ENCODE measurements around the gene ZBTB32. TPM values are rescaled to one million over a fixed set of nuclear protein-coding genes. Genes with fewer than 3 reads are reported as not detected.
A peak's percentile ranks its signal among the peaks of the same experiment; 100 is the strongest.

Gene ZBTB32
- polyA plus RNA-seq, 1 donor = 0.15 TPM

- DNase-seq = no peak
Observed at GRCh38 chr19:35753634-35754369, 49.4 kb downstream of the ZBTB32 start.

- DNase-seq = no peak
Observed at GRCh38 chr19:35754370-35755130, 50.2 kb downstream of the ZBTB32 start.

- DNase-seq = no peak
Observed at GRCh38 chr19:35755131-35755549, 50.8 kb downstream of the ZBTB32 start.

GRCh38 chr19:35755550-35756376 lies 51.4 kb downstream of the ZBTB32 start:
- DNase-seq = peak; percentile 88

GRCh38 chr19:35756377-35757230 lies 52.2 kb downstream of the ZBTB32 start, which contains the start of gene HSPB6:
Gene HSPB6 (minus strand): TSS chr19:35757029. CDS start chr19:35757008, 21 bp downstream.
- DNase-seq = peak; percentile 77

DNA sequence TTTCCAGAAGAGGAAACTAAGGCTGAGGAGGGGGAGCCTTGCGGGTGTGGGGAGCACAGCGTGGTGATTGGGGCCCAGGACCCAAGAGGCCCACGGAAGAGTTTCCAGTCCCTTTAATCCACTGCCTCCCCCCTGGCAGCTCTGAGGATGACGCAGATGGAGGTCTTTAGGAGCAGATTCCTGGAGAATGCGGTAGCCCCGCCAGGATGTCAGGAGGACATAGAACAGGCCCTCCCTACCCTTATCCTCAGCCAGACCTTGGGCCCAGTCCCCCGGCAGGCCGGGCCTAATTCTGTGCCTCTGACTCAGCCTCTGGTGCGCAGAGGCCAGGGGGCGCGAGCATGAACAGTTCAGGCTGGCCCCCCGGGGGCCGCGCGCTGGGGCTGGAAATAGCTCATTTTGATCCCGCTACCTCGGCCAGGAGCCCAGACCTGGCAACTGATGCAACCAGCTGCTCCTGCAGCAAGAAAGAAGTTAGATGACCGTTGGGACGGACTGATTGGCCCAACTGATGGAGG lies 52.9 kb downstream of the ZBTB32 start:
- DNase-seq = peak; percentile 95

DNA sequence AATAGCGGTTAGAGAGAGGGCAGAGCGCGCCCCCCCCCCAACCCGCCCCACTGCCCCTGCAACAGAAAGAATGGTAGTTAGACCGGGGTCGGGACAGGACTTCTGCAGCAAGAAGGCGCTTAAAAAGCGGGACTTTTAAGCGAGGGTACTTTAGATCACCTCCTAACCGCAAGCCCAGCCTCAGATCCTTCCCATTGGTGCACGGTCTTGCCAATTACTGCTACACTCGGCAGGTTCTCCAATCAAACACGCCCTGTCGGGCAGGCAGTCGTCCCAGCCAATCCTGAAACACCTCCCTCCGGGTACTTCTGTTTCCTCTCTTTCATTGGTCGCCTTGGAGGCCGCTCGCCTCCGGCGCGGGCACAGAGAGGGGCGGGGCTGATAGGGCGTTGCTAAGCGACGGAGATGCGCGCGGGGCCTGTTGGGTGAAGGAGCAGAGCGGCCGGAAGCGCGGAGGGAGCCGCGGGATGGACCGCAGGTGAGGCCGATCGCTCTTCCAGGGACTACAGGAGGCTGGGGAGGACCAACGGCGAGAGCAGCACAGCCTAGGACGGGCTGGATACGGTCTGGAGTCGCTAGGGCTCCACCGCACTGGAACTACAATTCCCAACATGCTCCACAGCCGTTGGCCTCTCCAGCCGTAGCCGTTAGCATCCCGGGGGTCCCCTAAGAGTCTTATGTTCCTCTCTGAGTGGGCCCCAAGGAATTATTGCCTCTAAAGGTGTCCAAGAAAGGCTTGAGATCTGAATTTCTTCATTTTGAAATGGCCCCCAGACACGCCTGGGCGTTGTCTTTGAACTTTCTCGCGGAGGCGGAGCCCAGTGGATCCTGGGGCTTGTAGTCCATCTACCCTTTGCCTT lies 53.6 kb downstream of the ZBTB32 start, which contains the start of gene PROSER3:
PROSER3 (plus strand) TSS at position 428 of the 860 bp plus-strand sequence; CDS start at position 468, 40 bp downstream.
- peak; percentile 98 for DNase-seq

DNA sequence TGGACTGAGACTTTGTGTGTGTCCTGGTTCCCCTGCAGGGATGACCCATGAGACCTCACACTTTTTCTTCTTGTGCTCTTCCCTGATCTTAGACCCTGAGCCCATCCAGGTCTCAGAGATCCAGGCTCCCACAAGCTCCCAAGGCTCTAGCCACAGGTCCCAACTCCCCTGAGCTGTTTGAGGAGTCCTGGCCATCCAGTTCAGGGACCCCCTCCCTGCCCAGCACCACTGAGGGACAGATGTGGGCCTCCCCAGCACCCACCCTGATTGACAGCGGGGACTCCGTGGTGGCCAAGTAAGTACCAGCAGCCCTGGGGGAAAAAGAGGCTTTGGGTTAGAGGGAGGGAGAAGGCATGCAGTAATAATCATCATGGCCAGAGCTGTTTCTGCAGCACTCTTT lies 55.3 kb downstream of the ZBTB32 start:
- no peak for DNase-seq

DNA sequence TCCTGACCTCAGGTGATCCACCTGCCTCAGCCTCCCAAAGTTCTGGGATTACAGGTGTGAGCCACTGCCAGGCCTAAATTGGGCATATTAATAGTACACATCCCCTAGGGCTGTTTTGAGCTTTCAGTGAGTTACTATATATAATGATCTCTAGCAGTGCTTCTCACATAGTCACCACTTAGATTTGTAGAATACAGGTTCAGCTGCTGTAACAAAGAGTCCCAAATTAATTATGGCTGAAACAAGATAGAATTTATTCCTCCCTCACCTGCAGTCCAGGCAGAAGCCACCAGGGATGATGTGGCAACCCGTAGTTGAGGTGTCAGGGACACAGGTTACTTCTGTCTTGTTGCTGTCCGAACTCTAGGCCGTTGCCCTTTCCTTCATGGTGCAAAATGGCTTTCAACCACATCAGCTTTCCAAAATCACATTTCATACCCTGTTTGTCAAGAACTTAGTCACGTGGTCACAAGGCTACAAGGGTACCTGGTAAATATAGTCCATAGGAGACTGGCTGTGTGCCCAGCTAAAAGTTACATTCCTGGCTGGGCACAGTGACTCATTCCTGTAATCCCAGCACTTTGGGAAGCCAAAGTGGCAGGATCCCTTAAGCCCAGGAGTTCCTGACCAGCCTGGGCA lies 56.5 kb downstream of the ZBTB32 start:
- no peak for DNase-seq

- no peak for DNase-seq
Observed at GRCh38 chr19:35764432-35765315, 60.3 kb downstream of the ZBTB32 start.

Other genes starting within 250 kb of the ZBTB32 start
- 6.6 TPM for gene KRTDAP, start 214.1 kb upstream of the ZBTB32 start, polyA plus RNA-seq (ENCODE audit: insufficient read length)
- 4.2 TPM for gene DMKN, start 190.9 kb upstream of the ZBTB32 start, polyA plus RNA-seq (ENCODE audit: insufficient read length)
- 0.74 TPM for gene SBSN, start 176.2 kb upstream of the ZBTB32 start, polyA plus RNA-seq (ENCODE audit: insufficient read length)
- gene GAPDHS, start 171.1 kb upstream of the ZBTB32 start, polyA plus RNA-seq (ENCODE audit: insufficient read length) = not detected
- 48.9 TPM for gene TMEM147, start 158.9 kb upstream of the ZBTB32 start, polyA plus RNA-seq (ENCODE audit: insufficient read length)
- not detected for gene ATP4A, start 140.9 kb upstream of the ZBTB32 start, polyA plus RNA-seq (ENCODE audit: insufficient read length)
- not detected for gene PMIS2, start 118.4 kb upstream of the ZBTB32 start, polyA plus RNA-seq (ENCODE audit: insufficient read length)
- 13.7 TPM for gene HAUS5, start 91.8 kb upstream of the ZBTB32 start, polyA plus RNA-seq (ENCODE audit: insufficient read length)
- 50.1 TPM for gene RBM42, start 75.5 kb upstream of the ZBTB32 start, polyA plus RNA-seq (ENCODE audit: insufficient read length)
- gene ETV2, start 62.8 kb upstream of the ZBTB32 start, polyA plus RNA-seq (ENCODE audit: insufficient read length) = 3.4 TPM
- 256 TPM for gene COX6B1, start 56.2 kb upstream of the ZBTB32 start, polyA plus RNA-seq (ENCODE audit: insufficient read length)
- 0.32 TPM for gene UPK1A, start 38.0 kb upstream of the ZBTB32 start, polyA plus RNA-seq (ENCODE audit: insufficient read length)
- 24.6 TPM for gene KMT2B, start 13.4 kb downstream of the ZBTB32 start, polyA plus RNA-seq (ENCODE audit: insufficient read length)
- 6.2 TPM for gene IGFLR1, start 37.9 kb downstream of the ZBTB32 start, polyA plus RNA-seq (ENCODE audit: insufficient read length)
- gene U2AF1L4, start 40.9 kb downstream of the ZBTB32 start, polyA plus RNA-seq (ENCODE audit: insufficient read length) = 18.2 TPM
- gene PSENEN, start 41.1 kb downstream of the ZBTB32 start, polyA plus RNA-seq (ENCODE audit: insufficient read length) = 31.7 TPM
- 8.9 TPM for gene LIN37, start 44.0 kb downstream of the ZBTB32 start, polyA plus RNA-seq (ENCODE audit: insufficient read length)
- 816 TPM for gene HSPB6, start 52.5 kb downstream of the ZBTB32 start, polyA plus RNA-seq (ENCODE audit: insufficient read length)
- 16.3 TPM for gene PROSER3, start 53.6 kb downstream of the ZBTB32 start, polyA plus RNA-seq (ENCODE audit: insufficient read length)
- 19.9 TPM for gene ARHGAP33, start 71.0 kb downstream of the ZBTB32 start, polyA plus RNA-seq (ENCODE audit: insufficient read length)
- gene PRODH2, start 108.3 kb downstream of the ZBTB32 start, polyA plus RNA-seq (ENCODE audit: insufficient read length) = 0.12 TPM
- gene NPHS1, start 147.9 kb downstream of the ZBTB32 start, polyA plus RNA-seq (ENCODE audit: insufficient read length) = 0.71 TPM
- gene KIRREL2, start 152.4 kb downstream of the ZBTB32 start, polyA plus RNA-seq (ENCODE audit: insufficient read length) = 0.31 TPM
- 6.2 TPM for gene APLP1, start 164.0 kb downstream of the ZBTB32 start, polyA plus RNA-seq (ENCODE audit: insufficient read length)
- 2.1 TPM for gene NFKBID, start 196.0 kb downstream of the ZBTB32 start, polyA plus RNA-seq (ENCODE audit: insufficient read length)
- gene HCST, start 198.0 kb downstream of the ZBTB32 start, polyA plus RNA-seq (ENCODE audit: insufficient read length) = 8.3 TPM
- gene TYROBP, start 203.7 kb downstream of the ZBTB32 start, polyA plus RNA-seq (ENCODE audit: insufficient read length) = 25.8 TPM
- gene LRFN3, start 231.8 kb downstream of the ZBTB32 start, polyA plus RNA-seq (ENCODE audit: insufficient read length) = 8.6 TPM

Data from hindlimb muscle (tissue), 1 donor.